CD4-positive, alpha-beta T cell (primary cell): Measurements from ENCODE around the gene WIZ. TPM values are rescaled to one million over a fixed set of nuclear protein-coding genes. Genes with fewer than 3 reads are reported as not detected.

Experiments
- ATAC-seq: fragments of 200-7000 bp; cut with Tn5 transposase; one replicate; pipeline ENCODE4 v1.10.0; 2022; ENCODE audit warnings: mild to moderate bottlenecking; ENCODE audit not compliant: poor library complexity
- CTCF ChIA-PET: fragments of 350-600 bp; sonication (Branson Sonifier 250); formaldehyde crosslinking; loops from one replicate; lab custom pipeline; 2021; ENCODE audit warnings: antibody characterized with exemption, inconsistent platforms; lab: Charles Lee
- POLR2A ChIA-PET: fragments of 350-600 bp; sonication (Branson Sonifier 250); formaldehyde crosslinking; loops from one replicate; lab custom pipeline; 2021; ENCODE audit warnings: antibody characterized with exemption, inconsistent platforms; lab: Charles Lee
- DNase-seq, 14 experiments: peaks; one replicate each; pipeline ENCODE4 v3.0.0-alpha.2; 2013 to 2020; ENCODE audit warnings: mixed read lengths in 2 of 14
- H3K27ac ChIP-seq, 2 donors: one replicate each; pipeline versions ENCODE4 v1.5.1 to v1.7.0; 2013; ENCODE audit warnings: low read length in 2 of 2, low read depth in 1 of 2, mild to moderate bottlenecking in 1 of 2
- H3K27me3 ChIP-seq, 2 experiments: 1 replicate in 1 of 2; 2 replicates in 1 of 2; pipeline versions ENCODE4 v1.6.1 to v1.7.0; 2013; ENCODE audit warnings: low read length in 2 of 2, control low read depth in 1 of 2, mild to moderate bottlenecking in 1 of 2, moderate library complexity in 1 of 2; ENCODE audit not compliant: insufficient read depth in 2 of 2, control insufficient read depth in 1 of 2
- H3K36me3 ChIP-seq: one replicate; pipeline ENCODE4 v1.6.1; 2013; ENCODE audit warnings: low read length, control low read depth; ENCODE audit not compliant: insufficient read depth
- H3K4me1 ChIP-seq: one replicate; pipeline ENCODE4 v1.6.1; 2013; ENCODE audit warnings: low read length, control low read depth; ENCODE audit not compliant: insufficient read depth
- H3K4me3 ChIP-seq: one replicate; pipeline ENCODE4 v1.5.1; 2013; ENCODE audit warnings: mild to moderate bottlenecking, low read length, moderate library complexity
- H3K9me3 ChIP-seq, 2 experiments: 1 replicate in 1 of 2; 2 replicates in 1 of 2; pipeline versions ENCODE4 v1.6.1 to v1.7.0; 2013; ENCODE audit warnings: low read length in 2 of 2, mild to moderate bottlenecking in 2 of 2, control low read depth in 1 of 2, moderate library complexity in 1 of 2; ENCODE audit not compliant: control insufficient read depth in 1 of 2, insufficient read depth in 1 of 2
- H3K27ac Mint-ChIP-seq: one replicate; pipeline ENCODE4 v1.8.0; 2020; ENCODE audit warnings: mixed read lengths
- H3K27me3 Mint-ChIP-seq: one replicate; pipeline ENCODE4 v1.8.0; 2021; ENCODE audit warnings: mixed read lengths
- H3K36me3 Mint-ChIP-seq: one replicate; pipeline ENCODE4 v1.8.0; 2021; ENCODE audit warnings: low read depth, mixed read lengths
- H3K4me1 Mint-ChIP-seq: one replicate; pipeline ENCODE4 v1.8.0; 2021; ENCODE audit warnings: low read depth, mixed read lengths
- H3K4me3 Mint-ChIP-seq: one replicate; pipeline ENCODE4 v1.8.0; 2020; ENCODE audit warnings: mild to moderate bottlenecking, mixed read lengths
- H3K9me3 Mint-ChIP-seq: one replicate; pipeline ENCODE4 v1.8.0; 2020; ENCODE audit warnings: mixed read lengths
- intact Hi-C, 2 experiments: fragments of 100-400 bp; cut with DNase I in 1 of 2; cut with micrococcal nuclease in 1 of 2; formaldehyde crosslinking; loops; one replicate each; pipeline versions ENCODE4 v1.15.1 to v1.9.0; 2023 to 2025; cut with DNase I, micrococcal nuclease
- total RNA-seq, 174 experiments: library from RNA in 2 of 174; stranded (reverse) in 2 of 174; gene quantifications; one replicate each; pipeline ENCODE4 v1.2.3 and lab custom pipeline; 2021 to 2026
- TF ChIP-seq, protein P1 (sequence below): fragments of 200-600 bp; IDR thresholded peaks from one replicate; pipeline ENCODE4 v1.8.0; 2022; ENCODE audit warnings: antibody characterized with exemption, mild to moderate bottlenecking

Gene WIZ
- total RNA-seq, 2 experiments from 2014 or later, result 12.9 to 14.3 TPM

- Histone ChIP-seq H3K36me3 (no peaks in the 10 kb centered on the region), H3K9me3 (no peaks in the 10 kb centered on the region), H3K27ac (no peak overlapping the region), H3K4me3 (no peak overlapping the region), H3K4me1 (peaks cover 13% of the 10 kb centered on the region), H3K27me3 (no peaks in the 10 kb centered on the region)
- peaks cover 7% of the 10 kb centered on the region for H3K36me3 Mint-ChIP-seq
- H3K27ac Mint-ChIP-seq, result no peak overlapping the region
- ChIA-PET CTCF (no interaction called here), POLR2A (no interaction called here)
- H3K4me3 Mint-ChIP-seq, result no peak overlapping the region
- ATAC-seq (no peak), DNase-seq (no peak)
- peaks cover 8% of the 10 kb centered on the region for H3K4me1 Mint-ChIP-seq
- intact Hi-C loops, result loop anchor here in 1 of 2 experiments (10.0 kb wide), 1 partner anchor 740 kb away; the partner anchor contains the start of gene FAM32A
- no peaks in the 10 kb centered on the region for H3K9me3 Mint-ChIP-seq
- no peaks in the 10 kb centered on the region for H3K27me3 Mint-ChIP-seq
- TF ChIP-seq, protein P1, sequence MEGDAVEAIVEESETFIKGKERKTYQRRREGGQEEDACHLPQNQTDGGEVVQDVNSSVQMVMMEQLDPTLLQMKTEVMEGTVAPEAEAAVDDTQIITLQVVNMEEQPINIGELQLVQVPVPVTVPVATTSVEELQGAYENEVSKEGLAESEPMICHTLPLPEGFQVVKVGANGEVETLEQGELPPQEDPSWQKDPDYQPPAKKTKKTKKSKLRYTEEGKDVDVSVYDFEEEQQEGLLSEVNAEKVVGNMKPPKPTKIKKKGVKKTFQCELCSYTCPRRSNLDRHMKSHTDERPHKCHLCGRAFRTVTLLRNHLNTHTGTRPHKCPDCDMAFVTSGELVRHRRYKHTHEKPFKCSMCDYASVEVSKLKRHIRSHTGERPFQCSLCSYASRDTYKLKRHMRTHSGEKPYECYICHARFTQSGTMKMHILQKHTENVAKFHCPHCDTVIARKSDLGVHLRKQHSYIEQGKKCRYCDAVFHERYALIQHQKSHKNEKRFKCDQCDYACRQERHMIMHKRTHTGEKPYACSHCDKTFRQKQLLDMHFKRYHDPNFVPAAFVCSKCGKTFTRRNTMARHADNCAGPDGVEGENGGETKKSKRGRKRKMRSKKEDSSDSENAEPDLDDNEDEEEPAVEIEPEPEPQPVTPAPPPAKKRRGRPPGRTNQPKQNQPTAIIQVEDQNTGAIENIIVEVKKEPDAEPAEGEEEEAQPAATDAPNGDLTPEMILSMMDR, result no peak
These were observed 4.5 kb downstream of the WIZ start for GRCh38 chr19:15445227-15445605.

DNA sequence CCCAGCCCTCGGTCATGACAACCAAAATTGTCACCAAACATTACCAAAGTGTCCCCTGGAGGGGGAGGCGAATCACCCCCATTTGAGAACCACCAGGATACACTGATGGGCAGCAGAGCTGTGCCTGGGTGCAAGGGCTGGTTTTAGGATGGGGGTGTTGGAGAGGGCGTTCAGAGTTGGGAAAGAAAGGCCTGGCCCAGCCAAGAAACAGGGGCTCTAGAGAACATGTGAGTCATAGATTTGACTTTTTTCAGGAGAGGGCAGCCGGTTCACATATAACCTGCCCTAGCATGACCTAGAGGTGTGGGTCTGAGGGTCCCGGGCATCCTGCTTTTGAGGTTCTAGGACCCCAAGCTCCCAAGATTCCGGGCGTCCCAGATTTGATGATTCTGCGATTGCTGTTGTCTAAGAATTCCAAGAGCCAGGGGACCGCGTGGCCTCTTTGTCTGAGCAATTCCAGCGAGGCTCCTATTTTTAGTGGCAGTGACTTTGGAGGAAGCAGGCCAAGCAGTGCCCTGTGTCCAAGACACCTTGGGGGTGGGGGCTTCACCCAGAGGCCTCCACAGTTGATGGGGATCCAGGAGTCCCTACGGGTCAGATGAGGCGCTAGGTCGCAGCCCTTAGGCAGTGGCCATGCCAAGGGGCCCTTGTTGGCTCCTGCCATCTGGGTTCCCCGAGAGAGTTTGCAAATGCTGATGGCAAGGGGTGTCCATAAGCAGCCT is 5.1 kb downstream of the WIZ start:
- DNase-seq (no peak), ATAC-seq (no peak)
- Histone ChIP-seq H3K9me3 (no peaks in the 10 kb centered on the region), H3K27ac (no peak overlapping the region), H3K36me3 (no peaks in the 10 kb centered on the region), H3K4me1 (peaks cover 9% of the 10 kb centered on the region), H3K4me3 (no peak overlapping the region), H3K27me3 (no peaks in the 10 kb centered on the region)
- CTCF ChIA-PET, result no interaction called here
- POLR2A ChIA-PET, result no interaction called here
- no peaks in the 10 kb centered on the region for H3K9me3 Mint-ChIP-seq
- TF ChIP-seq, protein P1, result no peak
- H3K36me3 Mint-ChIP-seq, result peaks cover 5% of the 10 kb centered on the region
- no peak overlapping the region for H3K27ac Mint-ChIP-seq
- peaks cover 7% of the 10 kb centered on the region for H3K4me1 Mint-ChIP-seq
- intact Hi-C loops, result loop anchor here in 1 of 2 experiments (10.0 kb wide), 1 partner anchor 740 kb away; the partner anchor contains the start of gene FAM32A
- no peaks in the 10 kb centered on the region for H3K27me3 Mint-ChIP-seq
- no peak overlapping the region for H3K4me3 Mint-ChIP-seq

DNA sequence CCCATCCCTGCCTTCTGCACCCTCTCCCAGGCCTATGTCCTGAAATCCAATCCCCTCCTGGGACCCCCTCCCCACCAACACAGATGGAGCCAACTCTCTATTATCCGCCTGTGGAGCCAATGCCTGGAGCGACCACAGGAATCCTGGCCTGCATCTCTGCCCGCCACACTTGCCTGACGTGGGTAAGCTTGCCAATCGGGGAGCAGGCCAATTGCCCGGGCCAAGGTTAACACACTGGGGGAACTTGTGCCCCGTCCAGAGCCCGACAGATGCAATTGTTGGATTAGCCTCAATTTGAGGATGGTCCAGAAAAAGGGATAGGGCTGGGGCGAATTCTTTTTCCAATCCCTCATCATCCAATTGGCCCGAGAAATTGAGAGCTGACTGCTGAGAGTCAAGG is 5.9 kb downstream of the WIZ start:
- Histone ChIP-seq H3K27me3 (no peaks in the 10 kb centered on the region), H3K27ac (no peak overlapping the region), H3K4me3 (no peak overlapping the region), H3K4me1 (peaks cover 4% of the 10 kb centered on the region), H3K36me3 (no peaks in the 10 kb centered on the region), H3K9me3 (no peaks in the 10 kb centered on the region)
- TF ChIP-seq, protein P1, result no peak
- H3K4me1 Mint-ChIP-seq, result peaks cover 5% of the 10 kb centered on the region
- H3K9me3 Mint-ChIP-seq, result no peaks in the 10 kb centered on the region
- no peak for DNase-seq
- no peaks in the 10 kb centered on the region for H3K27me3 Mint-ChIP-seq
- no peak overlapping the region for H3K27ac Mint-ChIP-seq
- ATAC-seq, result no peak
- peaks cover 5% of the 10 kb centered on the region for H3K36me3 Mint-ChIP-seq
- intact Hi-C loops, result loop anchor here in 1 of 2 experiments (10.0 kb wide), 1 partner anchor 741 kb away; the partner anchor contains the start of gene FAM32A
- ChIA-PET CTCF (no interaction called here), POLR2A (no interaction called here)
- H3K4me3 Mint-ChIP-seq, result no peak overlapping the region
